Skeletal muscle satellite cell (primary cell): ENCODE results near the gene PNP.
"Not testable (repeated sequence)": the region's sequence is repeated elsewhere in the genome, so short reads cannot be mapped to it uniquely, and the experiment has no call there.

ENCODE experiments used
- H3K27me3 ChIP-seq: 2 replicates; pipeline ENCODE4 v1.7.0; 2013; ENCODE audit warnings: low read length; ENCODE audit not compliant: control insufficient read depth, insufficient read depth
- H3K36me3 ChIP-seq: 2 replicates; pipeline ENCODE4 v1.7.0; 2013; ENCODE audit warnings: mild to moderate bottlenecking, control low read depth, low read length; ENCODE audit not compliant: insufficient read depth
- H3K4me1 ChIP-seq: 2 replicates; pipeline ENCODE4 v1.7.0; 2013; ENCODE audit warnings: low read length; ENCODE audit not compliant: control insufficient read depth, insufficient read depth
- H3K4me2 ChIP-seq: 2 replicates; pipeline ENCODE4 v1.7.0; 2013; ENCODE audit warnings: mild to moderate bottlenecking, low read length
- H3K4me3 ChIP-seq: 2 replicates; pipeline ENCODE4 v1.7.0; 2013; ENCODE audit warnings: low read length
- H3K9ac ChIP-seq: 2 replicates; pipeline ENCODE4 v1.7.0; 2013; ENCODE audit warnings: mild to moderate bottlenecking, low read depth, low read length, moderate library complexity
- H3K9me3 ChIP-seq: replicated peaks from 2 replicates; pipeline ENCODE4 v1.7.0; 2013; ENCODE audit warnings: mild to moderate bottlenecking, control low read depth, low read length

PNP gene

GRCh38 chr14:20499108-20499507, 29.9 kb downstream of the PNP start:
- Histone ChIP-seq H3K9ac (no peak overlapping the region), H3K4me3 (no peak overlapping the region), H3K4me1 (peaks cover 22% of the 10 kb centered on the region), H3K36me3 (no peaks in the 10 kb centered on the region), H3K4me2 (no peak overlapping the region), H3K27me3 (no peaks in the 10 kb centered on the region), H3K9me3 (no peaks in the 10 kb centered on the region)

GRCh38 chr14:20499881-20500280, 30.7 kb downstream of the PNP start:
- Histone ChIP-seq H3K4me3 (no peak overlapping the region), H3K27me3 (no peaks in the 10 kb centered on the region), H3K36me3 (no peaks in the 10 kb centered on the region), H3K9me3 (no peaks in the 10 kb centered on the region), H3K4me1 (peaks cover 22% of the 10 kb centered on the region), H3K4me2 (no peak overlapping the region), H3K9ac (no peak overlapping the region)

GRCh38 chr14:20501346-20501745, 32.1 kb downstream of the PNP start:
- H3K4me2 ChIP-seq, result peak overlapping the region; percentile 3
- no peak overlapping the region for H3K4me3 ChIP-seq
- no peaks in the 10 kb centered on the region for H3K36me3 ChIP-seq
- no peaks in the 10 kb centered on the region for H3K9me3 ChIP-seq
- H3K9ac ChIP-seq, result no peak overlapping the region
- H3K27me3 ChIP-seq, result no peaks in the 10 kb centered on the region
- H3K4me1 ChIP-seq, result peaks cover 12% of the 10 kb centered on the region

DNA sequence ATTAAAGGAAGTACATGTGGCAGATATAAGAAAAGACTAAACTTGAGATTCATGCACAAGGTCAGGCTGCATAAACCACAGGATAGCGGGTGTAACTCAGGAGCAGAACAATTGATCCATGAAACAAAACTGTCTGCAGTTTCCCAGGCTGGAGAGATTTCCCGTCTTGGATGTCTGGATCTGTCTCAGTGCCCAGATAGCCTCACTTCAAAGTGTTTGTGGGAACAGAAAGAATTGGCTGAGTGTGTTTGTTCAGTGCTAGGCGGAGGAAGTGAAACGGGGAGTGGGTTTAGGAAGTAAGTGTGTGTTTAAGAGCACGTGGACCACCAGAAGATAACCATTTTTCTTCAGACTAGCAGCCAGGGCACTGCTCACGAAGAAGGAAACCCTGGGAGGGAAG, 34.7 kb downstream of the PNP start:
- peaks cover 12% of the 10 kb centered on the region for H3K4me1 ChIP-seq
- H3K9ac ChIP-seq, result no peak overlapping the region
- no peak overlapping the region for H3K4me2 ChIP-seq
- H3K4me3 ChIP-seq, result no peak overlapping the region
- H3K27me3 ChIP-seq, result no peaks in the 10 kb centered on the region
- H3K9me3 ChIP-seq, result no peaks in the 10 kb centered on the region
- no peaks in the 10 kb centered on the region for H3K36me3 ChIP-seq

DNA sequence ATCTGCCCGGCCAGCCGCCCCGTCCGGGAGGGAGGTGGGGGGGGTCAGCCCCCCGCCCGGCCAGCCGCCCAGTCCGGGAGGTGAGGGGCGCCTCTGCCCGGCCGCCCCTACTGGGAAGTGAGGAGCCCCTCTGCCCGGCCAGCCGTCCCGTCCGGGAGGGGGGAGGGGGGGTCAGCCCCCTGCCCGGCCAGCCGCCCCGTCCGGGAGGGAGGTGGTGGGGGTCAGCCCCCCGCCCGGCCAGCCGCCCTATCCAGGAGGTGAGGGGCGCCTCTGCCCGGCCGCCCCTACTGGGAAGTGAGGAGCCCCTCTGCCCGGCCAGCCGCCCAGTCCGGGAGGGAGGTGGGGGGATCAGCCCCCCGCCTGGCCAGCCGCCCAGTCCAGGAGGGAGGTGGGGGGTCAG, 37.1 kb downstream of the PNP start:
- not testable (repeated sequence) for H3K9me3 ChIP-seq

DNA sequence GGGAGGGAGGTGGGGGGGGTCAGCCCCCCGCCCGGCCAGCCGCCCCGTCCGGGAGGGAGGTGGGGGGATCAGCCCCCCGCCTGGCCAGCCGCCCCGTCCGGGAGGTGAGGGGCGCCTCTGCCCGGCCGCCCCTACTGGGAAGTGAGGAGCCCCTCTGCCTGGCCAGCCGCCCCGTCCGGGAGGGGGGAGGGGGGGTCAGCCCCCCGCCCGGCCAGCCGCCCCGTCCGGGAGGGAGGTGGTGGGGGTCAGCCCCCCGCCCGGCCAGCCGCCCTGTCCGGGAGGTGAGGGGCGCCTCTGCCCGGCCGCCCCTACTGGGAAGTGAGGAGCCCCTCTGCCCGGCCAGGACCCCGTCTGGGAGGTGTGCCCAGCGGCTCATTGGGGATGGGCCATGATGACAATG, 37.5 kb downstream of the PNP start:
- not testable (repeated sequence) for H3K9ac ChIP-seq, H3K27me3 ChIP-seq, H3K36me3 ChIP-seq, H3K4me2 ChIP-seq, H3K9me3 ChIP-seq, H3K4me1 ChIP-seq, H3K4me3 ChIP-seq

More for the DNA sequence above, 37.1 kb downstream of the PNP start:
- not testable (repeated sequence) for H3K4me2 ChIP-seq, H3K4me1 ChIP-seq, H3K9ac ChIP-seq, H3K27me3 ChIP-seq, H3K4me3 ChIP-seq, H3K36me3 ChIP-seq

- not testable (repeated sequence) for H3K4me3 ChIP-seq, H3K36me3 ChIP-seq, H3K4me1 ChIP-seq, H3K9me3 ChIP-seq, H3K9ac ChIP-seq, H3K27me3 ChIP-seq, H3K4me2 ChIP-seq
Observed at GRCh38 chr14:20507537-20507936, 38.3 kb downstream of the PNP start.

DNA sequence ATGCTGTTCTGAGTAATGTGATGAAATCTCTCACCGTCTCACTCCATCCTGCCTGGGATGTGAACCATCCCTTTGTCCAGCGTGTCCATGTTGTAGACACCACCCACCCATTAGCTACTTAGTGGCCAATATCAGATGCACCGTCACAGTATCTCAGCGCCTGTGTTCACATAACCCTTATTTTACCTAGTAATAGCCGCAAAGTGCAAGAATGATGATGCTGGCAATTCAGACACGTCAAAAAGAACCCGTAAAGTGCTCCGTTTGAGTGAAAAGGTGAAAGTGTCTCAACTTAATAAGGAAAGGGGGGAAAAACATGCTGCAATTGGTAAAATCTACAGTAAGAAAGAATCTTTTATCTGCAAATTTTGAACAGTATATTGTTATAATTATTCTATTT, 39.2 kb downstream of the PNP start:
- peaks cover 4% of the 10 kb centered on the region for H3K27me3 ChIP-seq
- H3K9ac ChIP-seq, result no peak overlapping the region
- no peaks in the 10 kb centered on the region for H3K4me1 ChIP-seq
- no peak overlapping the region for H3K4me2 ChIP-seq
- no peak overlapping the region for H3K4me3 ChIP-seq
- H3K36me3 ChIP-seq, result no peaks in the 10 kb centered on the region
- H3K9me3 ChIP-seq, result no peaks in the 10 kb centered on the region

- peaks cover 8% of the 10 kb centered on the region for H3K4me1 ChIP-seq
- H3K9me3 ChIP-seq, result no peaks in the 10 kb centered on the region
- H3K27me3 ChIP-seq, result peaks cover 4% of the 10 kb centered on the region
- H3K4me3 ChIP-seq, result no peak overlapping the region
- H3K36me3 ChIP-seq, result no peaks in the 10 kb centered on the region
- no peak overlapping the region for H3K9ac ChIP-seq
- no peak overlapping the region for H3K4me2 ChIP-seq
Observed at GRCh38 chr14:20512177-20512905, 43.1 kb downstream of the PNP start.

GRCh38 chr14:20515846-20516245, 46.6 kb downstream of the PNP start:
- no peaks in the 10 kb centered on the region for H3K9me3 ChIP-seq
- H3K4me1 ChIP-seq, result peaks cover 11% of the 10 kb centered on the region
- H3K4me3 ChIP-seq, result no peak overlapping the region
- no peak overlapping the region for H3K4me2 ChIP-seq
- H3K27me3 ChIP-seq, result peaks cover 4% of the 10 kb centered on the region
- no peak overlapping the region for H3K9ac ChIP-seq
- no peaks in the 10 kb centered on the region for H3K36me3 ChIP-seq

DNA sequence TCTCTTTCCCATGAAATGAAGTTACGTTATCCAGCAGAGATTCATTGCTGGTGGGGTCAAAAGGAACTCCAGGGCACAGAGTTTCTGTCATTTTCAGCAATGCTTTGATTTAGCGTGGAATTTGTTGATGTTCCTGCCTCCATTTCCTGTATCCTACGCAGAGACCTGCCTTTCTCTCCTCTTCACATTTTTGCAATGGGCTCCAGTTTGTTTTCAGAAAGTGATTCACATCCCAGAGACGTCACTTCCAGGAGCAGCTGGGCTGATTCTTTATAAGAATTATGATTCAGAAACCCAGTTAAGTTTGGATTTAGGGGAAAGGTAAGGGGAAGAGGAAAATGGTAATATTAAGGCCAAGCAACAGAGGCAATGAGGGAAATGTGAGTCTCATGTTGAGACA, 47.7 kb downstream of the PNP start:
- Histone ChIP-seq H3K4me1 (peaks cover 11% of the 10 kb centered on the region), H3K27me3 (no peaks in the 10 kb centered on the region), H3K4me3 (no peak overlapping the region), H3K9ac (peak overlapping the region; percentile 10), H3K36me3 (no peaks in the 10 kb centered on the region), H3K4me2 (peak overlapping the region; percentile 23), H3K9me3 (no peaks in the 10 kb centered on the region)

GRCh38 chr14:20522332-20522731, 53.1 kb downstream of the PNP start:
- Histone ChIP-seq H3K27me3 (peaks cover 4% of the 10 kb centered on the region), H3K9ac (no peak overlapping the region), H3K4me1 (peaks cover 3% of the 10 kb centered on the region), H3K4me2 (no peak overlapping the region), H3K4me3 (no peak overlapping the region), H3K9me3 (no peaks in the 10 kb centered on the region), H3K36me3 (no peaks in the 10 kb centered on the region)
